ENCODE results near the gene TYRP1. TPM values are rescaled to one million over a fixed set of nuclear protein-coding genes. Genes with fewer than 3 reads are reported as not detected.

TYRP1 gene
- total RNA-seq, 8 experiments from 2014 or later: 0.21 to 1.5 (median 0.71) TPM; not detected in 3

DNA sequence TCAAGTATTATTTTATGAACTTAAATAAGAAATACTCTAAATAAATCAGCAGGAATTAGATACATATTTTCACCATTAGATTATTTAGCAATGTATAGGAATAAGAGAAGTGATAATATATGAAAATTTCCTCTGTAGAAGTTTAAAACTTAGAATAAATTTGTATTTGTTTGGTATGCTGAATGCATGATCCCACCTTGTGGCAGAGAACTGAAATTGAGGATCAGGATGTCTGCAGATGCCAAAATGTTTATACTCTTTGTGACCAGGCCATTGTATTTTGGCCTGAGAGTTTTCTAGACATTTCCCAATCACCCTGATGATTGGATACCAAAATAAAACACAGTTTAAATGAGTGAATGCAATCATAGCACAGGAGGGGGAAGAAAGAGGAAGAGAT is 6.3 kb downstream of the TYRP1 start:
- in situ Hi-C loops (cut with MboI; ENCODE audit: low pct_unique_long_range_greater_than_20kb in 2 of 9, low sequenced_read_pairs in 9 of 9, unreplicated experiment in 9 of 9): no loop called here
- ATAC-seq (replicated peaks in 6 of 8): no peak
- Histone ChIP-seq H3K4me3 (no peak overlapping the region), H3K27ac (no peak overlapping the region), H3K4me1 (replicated peaks in 1 of 2) (peaks cover 9 to 19% of the 10 kb centered on the region in 2 donors)

DNA sequence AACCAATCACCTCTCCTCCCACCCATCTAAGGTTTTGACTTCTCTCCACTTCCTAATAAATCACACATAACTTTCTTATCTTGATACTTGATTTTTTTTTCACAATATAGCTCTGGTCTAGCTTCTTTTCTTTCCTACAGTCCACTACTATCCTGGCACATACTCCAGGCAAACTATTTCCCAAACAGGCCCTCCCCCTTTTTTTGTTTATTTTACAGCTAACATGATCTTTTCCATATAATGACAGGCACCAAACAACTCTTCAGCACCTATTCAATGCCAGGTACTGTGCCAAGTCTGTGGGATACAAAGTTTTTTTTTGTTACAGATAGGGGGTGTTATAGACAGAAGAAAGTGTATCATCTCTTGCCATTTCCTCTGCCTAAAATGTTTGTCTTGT is 7.9 kb downstream of the TYRP1 start:
- ATAC-seq (replicated peaks in 6 of 8): no peak
- in situ Hi-C loops (cut with MboI; ENCODE audit: low pct_unique_long_range_greater_than_20kb in 2 of 9, low sequenced_read_pairs in 9 of 9, unreplicated experiment in 9 of 9): loop anchor here in 5 of 9 experiments (25.0 kb wide), 5 partner anchors 186 to 386 kb away; no protein-coding TSS in a partner anchor
- Histone ChIP-seq H3K4me1 (replicated peaks in 1 of 2) (peaks cover 9 to 19% of the 10 kb centered on the region in 2 donors), H3K27ac (no peak overlapping the region), H3K4me3 (no peak overlapping the region)

DNA sequence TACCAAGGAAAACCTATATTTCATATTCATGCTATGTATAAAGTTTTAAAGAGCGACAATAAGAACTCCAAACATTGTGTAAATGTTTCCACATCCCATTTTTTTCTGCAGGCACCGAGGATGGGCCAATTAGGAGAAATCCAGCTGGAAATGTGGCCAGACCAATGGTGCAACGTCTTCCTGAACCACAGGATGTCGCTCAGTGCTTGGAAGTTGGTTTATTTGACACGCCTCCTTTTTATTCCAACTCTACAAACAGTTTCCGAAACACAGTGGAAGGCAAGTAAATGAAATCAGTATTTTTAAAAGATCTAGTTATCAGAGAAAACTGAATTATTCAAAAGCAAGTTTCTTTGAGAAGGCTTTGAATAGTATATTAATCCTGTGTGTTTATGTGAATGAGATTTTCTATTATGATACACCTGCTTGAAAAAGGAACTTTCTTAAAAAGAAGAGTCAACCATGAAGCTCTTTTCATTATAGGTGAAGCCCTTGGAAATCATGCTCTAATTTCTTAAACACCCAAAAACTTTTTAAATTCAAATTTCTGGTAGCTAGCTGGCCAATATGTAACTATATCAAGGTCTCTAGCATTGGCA is 9.1 kb downstream of the TYRP1 start:
- in situ Hi-C loops (cut with MboI; ENCODE audit: low pct_unique_long_range_greater_than_20kb in 2 of 9, low sequenced_read_pairs in 9 of 9, unreplicated experiment in 9 of 9): loop anchor here in 5 of 9 experiments (25.0 kb wide), 5 partner anchors 185 to 385 kb away; no protein-coding TSS in a partner anchor
- peak in 6 of 8 experiments; percentile 31 to 92 (median 70) for ATAC-seq (replicated peaks in 6 of 8)
- 1 to 44% (median 23%) methylated on average over 4 to 6 of the region's 6 CpGs for WGBS, 10 experiments
- peaks cover 9 to 13% of the 10 kb centered on the region in 2 donors for H3K4me1 ChIP-seq (replicated peaks in 1 of 2)
- no peak overlapping the region for H3K4me3 ChIP-seq
- no peak overlapping the region for H3K27ac ChIP-seq

DNA sequence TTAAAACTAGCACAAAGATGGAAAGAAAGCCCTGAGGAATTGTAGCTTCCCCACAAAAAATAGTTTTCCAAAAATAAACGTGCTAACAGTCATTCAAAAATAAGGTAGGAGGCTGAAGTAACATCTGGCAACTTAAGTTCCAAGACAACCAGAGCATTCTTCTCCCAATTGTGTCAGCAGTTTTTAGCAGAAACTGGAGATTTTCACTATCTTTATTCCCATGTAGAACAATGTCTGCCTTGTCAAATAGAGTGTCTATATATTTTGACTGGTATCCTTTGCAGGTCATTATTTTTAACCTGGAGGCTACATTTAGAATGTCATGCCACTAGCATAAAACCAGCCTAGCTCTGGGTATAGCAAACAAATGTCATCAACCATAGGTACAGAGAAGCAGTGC is 10.8 kb downstream of the TYRP1 start:
- no peak for ATAC-seq (replicated peaks in 6 of 8)
- H3K4me3 ChIP-seq: no peak overlapping the region
- WGBS, 10 experiments: 0 to 67% (median 22%) methylated on average over 1 of the region's 1 CpG; no CpG with 5 or more reads in 5 of the 10 experiments
- in situ Hi-C loops (cut with MboI; ENCODE audit: low pct_unique_long_range_greater_than_20kb in 2 of 9, low sequenced_read_pairs in 9 of 9, unreplicated experiment in 9 of 9): loop anchor here in 5 of 9 experiments (25.0 kb wide), 5 partner anchors 183 to 383 kb away; no protein-coding TSS in a partner anchor
- H3K4me1 ChIP-seq (replicated peaks in 1 of 2): no peaks in the 10 kb centered on the region
- no peak overlapping the region for H3K27ac ChIP-seq

DNA sequence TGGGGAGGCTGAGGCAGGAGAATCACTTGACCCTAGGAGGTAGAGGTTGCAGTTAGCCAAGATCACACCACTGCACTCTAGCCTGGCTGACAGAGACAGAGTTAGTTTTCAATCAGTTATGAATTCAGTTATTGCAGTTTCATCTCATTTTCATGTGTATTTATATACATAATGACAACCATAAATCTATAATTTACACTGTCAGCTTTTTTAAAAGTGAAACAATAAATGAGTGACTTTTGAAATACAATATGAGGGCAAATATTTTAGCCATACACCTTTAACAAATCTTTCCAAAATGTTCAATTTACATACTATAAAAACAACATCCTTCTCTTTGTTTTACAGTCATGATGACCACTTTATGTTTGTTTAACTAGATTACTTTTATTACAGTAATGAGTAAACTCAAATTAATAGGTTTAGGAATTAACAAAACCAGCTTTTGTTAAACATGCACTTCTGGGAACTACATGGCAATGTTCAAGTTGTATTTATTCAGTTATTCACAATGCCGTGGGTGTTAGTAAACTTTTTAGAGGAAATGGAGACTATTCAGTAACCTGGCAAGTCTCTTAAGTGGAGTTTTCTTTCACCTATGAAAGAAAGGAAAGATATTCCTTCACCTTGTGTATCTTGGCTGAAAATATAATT is 12.7 kb downstream of the TYRP1 start:
- H3K4me1 ChIP-seq (replicated peaks in 1 of 2): no peaks in the 10 kb centered on the region
- no peak overlapping the region for H3K4me3 ChIP-seq
- H3K27ac ChIP-seq: no peak overlapping the region
- ATAC-seq (replicated peaks in 6 of 8): no peak
- 0 to 100% (median 83%) methylated on average over 1 of the region's 1 CpG; no CpG with 5 or more reads in 1 of the 10 experiments for WGBS, 10 experiments
- in situ Hi-C loops (cut with MboI; ENCODE audit: low pct_unique_long_range_greater_than_20kb in 2 of 9, low sequenced_read_pairs in 9 of 9, unreplicated experiment in 9 of 9): loop anchor here in 5 of 9 experiments (25.0 kb wide), 5 partner anchors 181 to 381 kb away; no protein-coding TSS in a partner anchor

DNA sequence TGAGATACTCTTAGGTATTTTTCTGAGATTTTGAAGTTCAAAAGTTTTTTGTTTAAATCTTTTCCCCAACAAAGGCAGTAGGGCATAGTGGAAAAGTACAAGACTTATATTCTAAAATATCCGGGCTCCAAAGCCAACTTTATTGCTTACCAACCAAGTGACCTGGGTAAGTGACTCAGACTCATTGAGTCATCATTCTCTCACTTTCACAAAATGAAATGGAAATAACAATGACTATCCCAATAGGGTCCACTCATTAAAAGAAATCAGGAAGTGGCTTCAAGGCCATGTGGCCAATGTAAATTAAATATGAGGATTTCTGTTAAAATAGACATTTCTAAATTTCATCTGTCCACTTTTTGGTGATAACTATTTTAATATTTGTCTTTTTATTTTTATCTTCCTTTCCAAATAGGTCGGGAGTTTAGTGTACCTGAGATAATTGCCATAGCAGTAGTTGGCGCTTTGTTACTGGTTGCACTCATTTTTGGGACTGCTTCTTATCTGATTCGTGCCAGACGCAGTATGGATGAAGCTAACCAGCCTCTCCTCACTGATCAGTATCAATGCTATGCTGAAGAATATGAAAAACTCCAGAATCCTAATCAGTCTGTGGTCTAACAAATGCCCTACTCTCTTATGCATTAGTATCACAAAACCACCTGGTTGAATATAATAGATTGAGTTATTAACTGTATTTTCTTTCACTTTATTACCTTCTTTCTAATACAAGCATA is 15.5 kb downstream of the TYRP1 start:
- H3K4me3 ChIP-seq: no peak overlapping the region
- no peak overlapping the region for H3K27ac ChIP-seq
- 50 to 96% (median 88%) methylated on average over 1 to 5 of the region's 5 CpGs for WGBS, 10 experiments
- in situ Hi-C loops (cut with MboI; ENCODE audit: low pct_unique_long_range_greater_than_20kb in 2 of 9, low sequenced_read_pairs in 9 of 9, unreplicated experiment in 9 of 9): loop anchor here in 5 of 9 experiments (25.0 kb wide), 5 partner anchors 179 to 379 kb away; no protein-coding TSS in a partner anchor
- no peaks in the 10 kb centered on the region for H3K4me1 ChIP-seq (replicated peaks in 1 of 2)
- ATAC-seq (replicated peaks in 6 of 8): peak in 2 of 8 experiments; percentile 31 to 49

DNA sequence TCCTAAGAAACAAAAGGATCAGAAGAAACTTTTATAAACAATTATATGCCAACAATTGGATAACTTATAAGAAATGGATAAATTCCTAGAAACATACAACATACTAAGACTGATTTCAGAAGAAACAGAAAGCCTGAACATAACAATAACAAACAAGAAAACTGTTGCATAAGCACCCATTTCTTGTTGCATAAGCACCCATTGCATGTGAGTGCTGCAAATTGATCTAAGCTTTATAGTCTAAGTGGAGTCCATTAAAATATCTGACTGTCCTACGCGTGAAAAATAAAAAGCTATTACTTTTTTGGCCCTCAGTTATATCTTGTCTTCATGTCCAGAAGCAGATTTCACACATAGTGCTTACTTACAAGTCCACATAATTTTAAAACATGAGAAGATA is 19.3 kb downstream of the TYRP1 start:
- H3K27ac ChIP-seq: no peak overlapping the region
- no peaks in the 10 kb centered on the region for H3K4me1 ChIP-seq (replicated peaks in 1 of 2)
- in situ Hi-C loops (cut with MboI; ENCODE audit: low pct_unique_long_range_greater_than_20kb in 2 of 9, low sequenced_read_pairs in 9 of 9, unreplicated experiment in 9 of 9): loop anchor here in 5 of 9 experiments (25.0 kb wide), 5 partner anchors 175 to 375 kb away; no protein-coding TSS in a partner anchor
- no peak overlapping the region for H3K4me3 ChIP-seq
- no peak for ATAC-seq (replicated peaks in 6 of 8)
- WGBS, 10 experiments: 86 to 100% (median 100%) methylated on average over 2 of the region's 2 CpGs; no CpG with 5 or more reads in 3 of the 10 experiments

DNA sequence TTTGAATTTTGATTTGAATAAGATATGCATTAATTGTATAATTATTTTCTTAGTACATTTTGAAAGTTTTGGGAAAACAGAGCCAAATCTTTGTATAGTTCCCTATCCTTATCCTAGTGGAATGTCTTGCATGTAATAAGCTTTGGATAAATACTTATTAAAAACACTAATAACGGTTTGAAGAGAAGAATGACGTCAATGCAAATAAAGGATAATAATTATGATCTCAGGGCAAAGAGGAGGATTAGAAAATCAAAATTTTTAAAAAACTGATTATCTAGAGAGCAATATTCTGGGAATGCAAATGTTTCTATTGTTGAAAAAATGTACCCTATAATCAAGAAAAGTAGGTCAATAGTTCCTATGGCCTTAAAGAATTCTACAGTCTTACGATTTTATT is 22.1 kb downstream of the TYRP1 start:
- in situ Hi-C loops (cut with MboI; ENCODE audit: low pct_unique_long_range_greater_than_20kb in 2 of 9, low sequenced_read_pairs in 9 of 9, unreplicated experiment in 9 of 9): loop anchor here in 5 of 9 experiments (25.0 kb wide), 5 partner anchors 172 to 372 kb away; no protein-coding TSS in a partner anchor
- Histone ChIP-seq H3K27ac (no peak overlapping the region), H3K4me3 (no peak overlapping the region), H3K4me1 (replicated peaks in 1 of 2) (peaks cover 0 to 11% of the 10 kb centered on the region in 2 donors)
- WGBS, 10 experiments: 73 to 100% (median 89%) methylated on average over 1 to 3 of the region's 3 CpGs
- ATAC-seq (replicated peaks in 6 of 8): no peak

DNA sequence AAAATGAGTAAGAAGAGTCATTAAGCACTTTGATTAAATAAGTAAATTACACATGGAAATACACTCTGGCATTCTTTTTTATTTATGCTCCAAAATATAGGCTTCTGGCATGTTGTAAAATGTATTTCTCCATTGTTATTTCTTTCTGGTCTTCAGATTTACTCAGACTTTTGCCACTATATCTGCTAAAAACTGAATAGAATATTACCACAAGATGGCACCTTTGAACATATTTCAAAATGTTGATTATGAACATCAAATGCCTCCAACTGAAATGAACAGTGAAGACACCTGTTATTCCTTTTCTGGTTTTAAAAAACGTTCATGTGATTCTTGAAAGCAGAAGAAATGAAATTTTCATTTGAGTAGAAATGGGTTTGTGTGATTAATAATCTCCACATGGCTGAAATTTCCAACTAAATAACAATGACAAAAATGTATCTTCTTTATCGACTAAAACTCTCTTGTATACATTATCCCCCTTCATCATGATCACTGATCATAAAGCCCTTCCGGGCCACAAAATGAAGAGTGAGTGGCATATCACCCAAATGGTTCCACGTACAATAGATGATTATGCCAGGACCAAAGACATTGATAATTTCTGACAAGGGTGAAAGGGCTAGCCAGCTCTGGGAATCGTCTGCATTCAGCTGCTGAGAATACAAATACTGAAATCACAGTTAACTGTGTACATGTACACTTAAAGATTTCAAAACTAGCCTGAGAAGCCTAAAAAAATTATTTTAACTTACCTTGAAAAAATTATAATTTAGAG is 23.8 kb downstream of the TYRP1 start:
- Histone ChIP-seq H3K4me1 (replicated peaks in 1 of 2) (peaks cover 0 to 11% of the 10 kb centered on the region in 2 donors), H3K4me3 (no peak overlapping the region), H3K27ac (no peak overlapping the region)
- ATAC-seq (replicated peaks in 6 of 8): no peak
- WGBS, 10 experiments: 25 to 100% (median 61%) methylated on average over 1 to 5 of the region's 5 CpGs
- in situ Hi-C loops (cut with MboI; ENCODE audit: low pct_unique_long_range_greater_than_20kb in 2 of 9, low sequenced_read_pairs in 9 of 9, unreplicated experiment in 9 of 9): loop anchor here in 5 of 9 experiments (25.0 kb wide), 5 partner anchors 170 to 370 kb away; no protein-coding TSS in a partner anchor

DNA sequence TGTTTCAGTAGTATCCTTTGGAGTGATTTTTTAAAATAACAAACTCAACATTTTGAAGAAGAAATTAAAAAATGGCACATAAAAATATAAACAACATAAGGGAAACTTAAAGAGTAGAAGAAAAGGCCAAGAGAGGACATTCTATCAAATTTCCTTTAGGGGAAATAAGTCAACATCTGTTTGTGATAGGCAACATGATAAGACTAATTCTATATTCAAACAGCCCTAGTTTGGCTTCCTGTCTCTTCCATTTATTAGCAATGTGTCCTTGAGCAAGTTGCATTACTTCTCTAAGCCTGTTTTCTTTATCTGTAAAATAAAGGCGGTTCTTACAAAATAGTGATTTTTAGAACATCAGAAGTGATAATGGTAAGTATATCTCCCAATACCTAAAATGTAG is 24.7 kb downstream of the TYRP1 start:
- WGBS, 10 experiments: 88 to 100% (median 100%) methylated on average over 1 of the region's 1 CpG; no CpG with 5 or more reads in 1 of the 10 experiments
- Histone ChIP-seq H3K4me1 (replicated peaks in 1 of 2) (peaks cover 0 to 11% of the 10 kb centered on the region in 2 donors), H3K27ac (no peak overlapping the region), H3K4me3 (no peak overlapping the region)
- ATAC-seq (replicated peaks in 6 of 8): no peak
- in situ Hi-C loops (cut with MboI; ENCODE audit: low pct_unique_long_range_greater_than_20kb in 2 of 9, low sequenced_read_pairs in 9 of 9, unreplicated experiment in 9 of 9): loop anchor here in 5 of 9 experiments (25.0 kb wide), 5 partner anchors 169 to 369 kb away; no protein-coding TSS in a partner anchor

DNA sequence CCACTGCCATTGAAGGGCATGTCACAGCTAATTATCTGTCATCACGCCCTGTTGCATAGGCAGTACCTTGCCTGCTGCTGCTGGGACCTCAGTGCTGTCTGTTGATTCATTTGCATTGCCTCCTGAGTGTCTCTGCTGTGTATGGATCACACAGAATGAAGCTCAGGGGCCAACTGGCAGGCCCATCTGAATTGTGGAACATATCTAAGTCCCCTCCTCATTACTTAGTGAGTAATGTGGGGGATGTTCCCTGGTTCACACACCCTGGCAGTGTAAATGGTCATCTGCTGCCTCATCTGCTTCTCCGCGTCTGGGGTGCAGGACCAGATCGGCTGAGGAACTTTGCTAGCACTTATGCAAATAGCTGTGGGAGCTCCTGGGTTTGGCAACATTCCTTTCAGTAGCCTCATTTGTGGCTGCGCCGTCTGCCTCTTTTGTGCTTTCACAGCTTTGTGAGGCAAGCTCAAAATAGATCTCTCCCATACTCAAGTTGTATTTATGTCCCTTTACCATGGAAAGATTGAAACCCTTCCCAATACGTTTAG is 25.4 kb downstream of the TYRP1 start:
- in situ Hi-C loops (cut with MboI; ENCODE audit: low pct_unique_long_range_greater_than_20kb in 2 of 9, low sequenced_read_pairs in 9 of 9, unreplicated experiment in 9 of 9): loop anchor here in 5 of 9 experiments (25.0 kb wide), 5 partner anchors 169 to 369 kb away; no protein-coding TSS in a partner anchor
- ATAC-seq (replicated peaks in 6 of 8): peak; percentile 77 to 98 (median 88)
- peak overlapping the region in 2 of 5 donors; percentile 5 to 12 for H3K4me3 ChIP-seq
- H3K4me1 ChIP-seq (replicated peaks in 1 of 2): peaks cover 0 to 11% of the 10 kb centered on the region in 2 donors
- peak overlapping the region in 1 of 2 donors; percentile 8 for H3K27ac ChIP-seq
- 0 to 49% (median 4%) methylated on average over 1 to 6 of the region's 7 CpGs; no CpG with 5 or more reads in 1 of the 10 experiments for WGBS, 10 experiments

DNA sequence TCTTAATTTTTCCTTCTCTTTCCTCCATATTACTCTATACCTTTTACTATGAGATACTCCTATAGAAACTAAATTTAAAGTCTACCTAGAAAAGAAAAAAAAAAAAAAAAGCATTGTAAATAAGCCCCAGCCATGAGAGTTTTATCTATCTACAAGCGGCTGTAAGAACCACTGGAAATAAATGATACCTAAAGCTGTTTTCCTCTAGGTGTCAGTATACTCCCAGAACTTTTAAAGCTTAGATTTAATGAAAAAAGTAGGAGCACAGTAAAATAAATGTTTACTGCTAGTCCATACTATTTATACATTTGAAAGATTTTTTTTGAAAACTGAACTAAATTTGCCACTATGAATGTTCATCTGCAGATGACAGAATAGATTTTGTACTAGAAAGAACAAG is 26.2 kb downstream of the TYRP1 start:
- H3K27ac ChIP-seq: no peak overlapping the region

More for the DNA sequence above, 26.2 kb downstream of the TYRP1 start:
- 0 to 67% (median 42%) methylated on average over 1 of the region's 1 CpG; no CpG with 5 or more reads in 1 of the 10 experiments for WGBS, 10 experiments
- peaks cover 0 to 11% of the 10 kb centered on the region in 2 donors for H3K4me1 ChIP-seq (replicated peaks in 1 of 2)
- in situ Hi-C loops (cut with MboI; ENCODE audit: low pct_unique_long_range_greater_than_20kb in 2 of 9, low sequenced_read_pairs in 9 of 9, unreplicated experiment in 9 of 9): loop anchor here in 5 of 9 experiments (25.0 kb wide), 5 partner anchors 168 to 368 kb away; no protein-coding TSS in a partner anchor
- peak in 4 of 8 experiments; percentile 9 to 62 (median 22) for ATAC-seq (replicated peaks in 6 of 8)
- no peak overlapping the region for H3K4me3 ChIP-seq

All from motor neuron (in vitro differentiated cells).